H1 (cell line): ENCODE data around the gene IMPG2. TPM values are rescaled to one million over a fixed set of nuclear protein-coding genes. Genes with fewer than 3 reads are reported as not detected.

Experiments used
- CHD2 ChIP-seq: IDR thresholded peaks from 2 replicates; pipeline ENCODE4 v1.6.1; 2012; ENCODE audit warnings: low read length, improper control_type of control experiment
- CREB1 ChIP-seq: IDR thresholded peaks from 2 replicates; pipeline ENCODE4 v1.6.1; 2012; ENCODE audit warnings: inconsistent platforms
- EGR1 ChIP-seq: IDR thresholded peaks from 2 replicates; pipeline ENCODE4 v1.6.1; 2011; ENCODE audit warnings: low read depth, low read length, borderline replicate concordance
- SP4 ChIP-seq: IDR thresholded peaks from 2 replicates; pipeline ENCODE4 v1.6.1; 2012; ENCODE audit warnings: low read length, inconsistent platforms
- ZNF274 ChIP-seq: IDR thresholded peaks from 2 replicates; pipeline ENCODE4 v1.7.0; 2012; ENCODE audit warnings: low read length, borderline replicate concordance; ENCODE audit errors: extremely low read depth
- polyA plus RNA-seq, 7 experiments: library from polyadenylated mRNA; depleted of rRNA in 3 of 7; stranded (reverse) in 5 of 7; unstranded in 2 of 7; fragments of >200 nt in 5 of 7; fragments of 200-250 nt in 2 of 7; gene quantifications; 1 replicate in 5 of 7; 2 replicates in 1 of 7; 4 replicates in 1 of 7; pipeline versions ENCODE4 v1.2.1 to v1.2.3, GENCODE V29; 2011 to 2013; ENCODE audit warnings: missing spikeins in 2 of 7, mixed read lengths in 2 of 7
- total RNA-seq: library from RNA; stranded (reverse); fragmentation: NEBNext Ultra II Directional; extraction: Animal tissue kit (Norgen Biotek cat#: 25700); gene quantifications from 2 replicates; pipeline ENCODE4 v1.2.1, GENCODE V29; 2021
- TF ChIP-seq, protein P1 (sequence below): fragments of 300-600 bp; sonication (generic); IDR thresholded peaks from 2 replicates; pipeline ENCODE4 v1.7.1; 2012; ENCODE audit warnings: low read length, moderate library complexity, mild to moderate bottlenecking, inconsistent platforms; ENCODE audit not compliant: insufficient replicate concordance
- TF ChIP-seq, protein P2 (sequence below): IDR thresholded peaks from 2 replicates; pipeline ENCODE4 v1.6.1; 2012; ENCODE audit warnings: inconsistent platforms

IMPG2 gene
- total and polyA plus RNA-seq, 2 of the 8 experiments (the other 6 are each of a cell fraction or from before 2014, with no cell fraction given) = 0.03 to 0.06 TPM

DNA sequence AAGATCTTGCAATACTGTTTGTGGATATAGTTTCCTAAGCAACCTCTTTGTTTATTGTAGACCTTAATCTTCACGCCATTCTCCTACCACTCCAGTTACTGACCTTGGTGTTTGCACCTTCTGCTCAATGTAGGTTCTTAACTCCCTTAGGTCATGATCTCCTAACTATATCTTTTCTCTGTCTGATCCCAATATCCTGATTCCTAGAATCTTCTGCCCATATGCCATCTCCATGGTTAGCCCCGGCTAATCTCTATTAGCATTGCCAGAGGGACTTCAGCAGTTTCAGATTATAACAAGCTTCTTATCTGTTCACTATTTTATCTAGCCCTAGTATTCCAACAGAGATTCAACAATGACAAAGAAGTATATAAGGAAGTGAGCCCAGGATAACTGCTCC, 64.9 kb downstream of the IMPG2 start (continued):
- TF ChIP-seq, protein P1, sequence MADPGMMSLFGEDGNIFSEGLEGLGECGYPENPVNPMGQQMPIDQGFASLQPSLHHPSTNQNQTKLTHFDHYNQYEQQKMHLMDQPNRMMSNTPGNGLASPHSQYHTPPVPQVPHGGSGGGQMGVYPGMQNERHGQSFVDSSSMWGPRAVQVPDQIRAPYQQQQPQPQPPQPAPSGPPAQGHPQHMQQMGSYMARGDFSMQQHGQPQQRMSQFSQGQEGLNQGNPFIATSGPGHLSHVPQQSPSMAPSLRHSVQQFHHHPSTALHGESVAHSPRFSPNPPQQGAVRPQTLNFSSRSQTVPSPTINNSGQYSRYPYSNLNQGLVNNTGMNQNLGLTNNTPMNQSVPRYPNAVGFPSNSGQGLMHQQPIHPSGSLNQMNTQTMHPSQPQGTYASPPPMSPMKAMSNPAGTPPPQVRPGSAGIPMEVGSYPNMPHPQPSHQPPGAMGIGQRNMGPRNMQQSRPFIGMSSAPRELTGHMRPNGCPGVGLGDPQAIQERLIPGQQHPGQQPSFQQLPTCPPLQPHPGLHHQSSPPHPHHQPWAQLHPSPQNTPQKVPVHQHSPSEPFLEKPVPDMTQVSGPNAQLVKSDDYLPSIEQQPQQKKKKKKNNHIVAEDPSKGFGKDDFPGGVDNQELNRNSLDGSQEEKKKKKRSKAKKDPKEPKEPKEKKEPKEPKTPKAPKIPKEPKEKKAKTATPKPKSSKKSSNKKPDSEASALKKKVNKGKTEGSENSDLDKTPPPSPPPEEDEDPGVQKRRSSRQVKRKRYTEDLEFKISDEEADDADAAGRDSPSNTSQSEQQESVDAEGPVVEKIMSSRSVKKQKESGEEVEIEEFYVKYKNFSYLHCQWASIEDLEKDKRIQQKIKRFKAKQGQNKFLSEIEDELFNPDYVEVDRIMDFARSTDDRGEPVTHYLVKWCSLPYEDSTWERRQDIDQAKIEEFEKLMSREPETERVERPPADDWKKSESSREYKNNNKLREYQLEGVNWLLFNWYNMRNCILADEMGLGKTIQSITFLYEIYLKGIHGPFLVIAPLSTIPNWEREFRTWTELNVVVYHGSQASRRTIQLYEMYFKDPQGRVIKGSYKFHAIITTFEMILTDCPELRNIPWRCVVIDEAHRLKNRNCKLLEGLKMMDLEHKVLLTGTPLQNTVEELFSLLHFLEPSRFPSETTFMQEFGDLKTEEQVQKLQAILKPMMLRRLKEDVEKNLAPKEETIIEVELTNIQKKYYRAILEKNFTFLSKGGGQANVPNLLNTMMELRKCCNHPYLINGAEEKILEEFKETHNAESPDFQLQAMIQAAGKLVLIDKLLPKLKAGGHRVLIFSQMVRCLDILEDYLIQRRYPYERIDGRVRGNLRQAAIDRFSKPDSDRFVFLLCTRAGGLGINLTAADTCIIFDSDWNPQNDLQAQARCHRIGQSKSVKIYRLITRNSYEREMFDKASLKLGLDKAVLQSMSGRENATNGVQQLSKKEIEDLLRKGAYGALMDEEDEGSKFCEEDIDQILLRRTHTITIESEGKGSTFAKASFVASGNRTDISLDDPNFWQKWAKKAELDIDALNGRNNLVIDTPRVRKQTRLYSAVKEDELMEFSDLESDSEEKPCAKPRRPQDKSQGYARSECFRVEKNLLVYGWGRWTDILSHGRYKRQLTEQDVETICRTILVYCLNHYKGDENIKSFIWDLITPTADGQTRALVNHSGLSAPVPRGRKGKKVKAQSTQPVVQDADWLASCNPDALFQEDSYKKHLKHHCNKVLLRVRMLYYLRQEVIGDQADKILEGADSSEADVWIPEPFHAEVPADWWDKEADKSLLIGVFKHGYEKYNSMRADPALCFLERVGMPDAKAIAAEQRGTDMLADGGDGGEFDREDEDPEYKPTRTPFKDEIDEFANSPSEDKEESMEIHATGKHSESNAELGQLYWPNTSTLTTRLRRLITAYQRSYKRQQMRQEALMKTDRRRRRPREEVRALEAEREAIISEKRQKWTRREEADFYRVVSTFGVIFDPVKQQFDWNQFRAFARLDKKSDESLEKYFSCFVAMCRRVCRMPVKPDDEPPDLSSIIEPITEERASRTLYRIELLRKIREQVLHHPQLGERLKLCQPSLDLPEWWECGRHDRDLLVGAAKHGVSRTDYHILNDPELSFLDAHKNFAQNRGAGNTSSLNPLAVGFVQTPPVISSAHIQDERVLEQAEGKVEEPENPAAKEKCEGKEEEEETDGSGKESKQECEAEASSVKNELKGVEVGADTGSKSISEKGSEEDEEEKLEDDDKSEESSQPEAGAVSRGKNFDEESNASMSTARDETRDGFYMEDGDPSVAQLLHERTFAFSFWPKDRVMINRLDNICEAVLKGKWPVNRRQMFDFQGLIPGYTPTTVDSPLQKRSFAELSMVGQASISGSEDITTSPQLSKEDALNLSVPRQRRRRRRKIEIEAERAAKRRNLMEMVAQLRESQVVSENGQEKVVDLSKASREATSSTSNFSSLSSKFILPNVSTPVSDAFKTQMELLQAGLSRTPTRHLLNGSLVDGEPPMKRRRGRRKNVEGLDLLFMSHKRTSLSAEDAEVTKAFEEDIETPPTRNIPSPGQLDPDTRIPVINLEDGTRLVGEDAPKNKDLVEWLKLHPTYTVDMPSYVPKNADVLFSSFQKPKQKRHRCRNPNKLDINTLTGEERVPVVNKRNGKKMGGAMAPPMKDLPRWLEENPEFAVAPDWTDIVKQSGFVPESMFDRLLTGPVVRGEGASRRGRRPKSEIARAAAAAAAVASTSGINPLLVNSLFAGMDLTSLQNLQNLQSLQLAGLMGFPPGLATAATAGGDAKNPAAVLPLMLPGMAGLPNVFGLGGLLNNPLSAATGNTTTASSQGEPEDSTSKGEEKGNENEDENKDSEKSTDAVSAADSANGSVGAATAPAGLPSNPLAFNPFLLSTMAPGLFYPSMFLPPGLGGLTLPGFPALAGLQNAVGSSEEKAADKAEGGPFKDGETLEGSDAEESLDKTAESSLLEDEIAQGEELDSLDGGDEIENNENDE = no peak
- TF ChIP-seq, protein P2, sequence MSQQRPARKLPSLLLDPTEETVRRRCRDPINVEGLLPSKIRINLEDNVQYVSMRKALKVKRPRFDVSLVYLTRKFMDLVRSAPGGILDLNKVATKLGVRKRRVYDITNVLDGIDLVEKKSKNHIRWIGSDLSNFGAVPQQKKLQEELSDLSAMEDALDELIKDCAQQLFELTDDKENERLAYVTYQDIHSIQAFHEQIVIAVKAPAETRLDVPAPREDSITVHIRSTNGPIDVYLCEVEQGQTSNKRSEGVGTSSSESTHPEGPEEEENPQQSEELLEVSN = no peak
- TF ChIP-seq CHD2 (no peak), ZNF274 (no peak), SP4 (no peak), CREB1 (no peak), EGR1 (no peak)
